GM21423 (cell line): Measurements from ENCODE around the gene TRIM28.
"Not testable (repeated sequence)": the region's sequence is repeated elsewhere in the genome, so short reads cannot be mapped to it uniquely, and the experiment has no call there.

Source experiments
- ATAC-seq: cut with Tn5 transposase; IDR thresholded peaks from one replicate; pipeline ENCODE4 v1.9.1; 2021; ENCODE audit warnings: mild to moderate bottlenecking, moderate library complexity; ENCODE audit not compliant: unreplicated experiment

TRIM28 gene

DNA sequence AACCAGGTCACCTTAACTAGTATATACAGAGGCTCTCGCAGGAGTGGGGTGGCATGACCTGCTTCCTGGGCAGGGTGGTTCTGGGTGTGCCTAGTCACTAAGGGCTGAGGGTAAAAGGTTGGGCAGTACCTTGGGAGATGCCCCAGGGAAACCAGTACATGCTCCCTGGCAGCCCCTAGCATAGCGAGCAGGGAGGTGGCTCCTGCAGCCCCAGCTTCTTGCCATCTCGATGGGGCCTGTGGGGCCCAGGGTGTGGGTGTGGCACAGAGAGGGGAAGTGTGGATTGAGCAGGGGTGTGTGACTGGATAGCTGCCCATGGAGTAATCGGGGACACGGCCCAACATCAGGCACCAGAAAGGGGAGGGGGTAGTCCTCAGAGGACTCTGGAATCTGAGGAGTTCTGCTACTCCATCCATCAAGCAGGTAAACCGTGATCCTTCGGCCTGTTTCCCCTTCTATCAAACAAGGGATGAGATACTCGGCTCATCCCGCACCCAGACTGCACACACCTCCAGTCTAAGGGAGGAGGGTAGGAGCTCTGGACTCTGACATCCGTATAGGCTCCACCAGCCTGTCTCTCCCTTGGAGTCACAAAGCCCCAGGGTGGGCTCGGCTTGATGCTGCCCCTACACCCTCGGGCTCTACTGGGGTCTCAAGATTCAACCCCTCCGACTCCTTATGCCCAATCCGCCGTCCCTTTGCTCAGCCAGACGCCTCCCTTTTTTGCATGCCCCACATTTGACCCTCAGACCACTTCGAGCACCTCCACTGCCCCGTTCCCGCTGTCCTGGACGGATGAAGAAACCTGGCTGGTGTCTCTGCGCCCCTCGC, 25.4 kb upstream of the TRIM28 start:
- no peak for ATAC-seq

GRCh38 chr19:58519087-58519354, 24.8 kb upstream of the TRIM28 start:
- ATAC-seq: no peak

DNA sequence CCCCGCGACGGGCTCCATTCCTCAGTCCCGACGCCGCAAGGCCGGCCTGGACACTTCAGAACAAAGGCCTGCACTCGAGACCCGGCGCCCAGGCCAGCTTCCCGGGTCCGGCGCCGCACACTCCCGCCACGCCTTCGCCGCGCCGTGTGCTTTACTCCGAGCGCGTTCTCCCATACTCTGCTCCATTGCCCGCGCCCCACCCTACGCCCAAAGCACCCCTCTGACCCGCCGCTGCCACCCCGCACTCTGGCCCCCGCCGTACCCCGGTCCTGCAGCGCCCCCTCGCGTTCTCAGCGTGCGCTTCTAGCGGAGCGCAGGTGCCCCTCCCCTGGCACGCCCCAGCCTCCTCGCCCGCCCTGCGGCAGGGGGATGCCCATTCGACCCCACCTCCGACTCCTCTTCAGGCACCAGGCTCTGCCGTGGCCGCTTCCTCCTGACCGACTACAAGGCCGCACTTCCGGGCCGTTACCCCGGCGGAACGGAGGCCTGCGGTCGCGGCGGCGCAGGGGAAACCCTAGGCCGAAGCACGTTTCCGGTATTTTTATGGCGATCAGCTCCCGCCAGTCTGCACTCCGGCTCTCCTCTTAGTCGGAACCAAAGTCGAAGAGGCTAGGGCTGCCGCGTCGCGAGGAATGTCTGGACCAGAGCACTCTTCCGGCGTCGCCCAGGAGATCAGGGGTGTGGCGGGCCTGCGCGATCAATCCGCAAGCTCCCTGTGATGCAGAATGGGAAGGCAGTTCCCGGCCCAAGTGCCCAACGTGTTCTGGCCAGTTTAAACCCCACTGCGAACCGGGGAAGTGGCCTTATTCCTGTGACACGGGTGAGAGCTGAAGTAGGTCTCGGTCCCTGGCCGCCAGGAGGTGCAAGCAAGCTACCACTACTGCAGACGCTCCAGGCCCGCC, 24.3 kb upstream of the TRIM28 start, which contains the start of gene ZBTB45:
Gene ZBTB45 (minus strand): TSS at position 456 of the 902 bp plus-strand sequence. CDS start 2,137 bp downstream, outside the sequence.
- ATAC-seq: peak; percentile 74

GRCh38 chr19:58520257-58520599, 23.6 kb upstream of the TRIM28 start:
- ATAC-seq: no peak

DNA sequence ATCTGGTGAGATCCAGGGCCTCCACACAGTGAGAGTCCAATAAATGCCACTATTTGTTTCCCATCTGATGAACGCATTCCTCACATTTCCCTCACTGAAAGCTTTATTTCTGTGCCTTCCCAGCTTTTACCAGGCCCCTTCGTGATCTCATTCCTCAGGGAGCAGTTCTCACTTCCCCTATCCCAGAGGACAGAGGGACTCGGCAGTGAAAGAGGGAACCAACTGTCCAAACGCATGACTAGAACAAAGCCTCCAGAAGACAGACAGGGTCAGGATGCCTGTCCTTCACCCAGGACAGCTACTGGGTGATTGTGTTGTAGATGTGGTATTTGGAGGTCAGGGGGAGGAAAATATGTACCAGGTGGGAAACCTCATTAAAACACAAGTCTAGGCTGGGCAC, 22.2 kb upstream of the TRIM28 start:
- no peak for ATAC-seq

DNA sequence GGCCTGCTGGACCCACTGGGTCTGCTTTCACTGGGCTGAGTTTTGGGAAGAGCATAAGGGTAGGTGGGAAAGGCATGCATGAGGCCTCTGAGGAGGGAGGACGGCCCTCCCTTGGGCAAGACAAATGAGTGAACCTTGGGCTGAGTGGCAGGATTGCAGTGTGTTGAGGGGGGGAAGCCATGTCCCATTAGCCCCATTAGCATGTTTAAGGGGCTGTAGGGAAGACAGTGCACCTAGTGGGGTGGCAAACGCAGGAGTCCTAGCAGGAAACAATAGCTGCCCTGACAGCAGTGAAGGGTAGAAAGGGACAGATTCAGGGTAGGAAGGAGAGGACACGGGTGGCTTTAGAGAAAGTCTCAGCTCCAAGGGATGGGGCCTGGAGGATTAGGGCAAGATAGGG, 21.2 kb upstream of the TRIM28 start:
- no peak for ATAC-seq

- ATAC-seq: no peak
These were observed 14.5 kb upstream of the TRIM28 start for GRCh38 chr19:58529405-58529804.

DNA sequence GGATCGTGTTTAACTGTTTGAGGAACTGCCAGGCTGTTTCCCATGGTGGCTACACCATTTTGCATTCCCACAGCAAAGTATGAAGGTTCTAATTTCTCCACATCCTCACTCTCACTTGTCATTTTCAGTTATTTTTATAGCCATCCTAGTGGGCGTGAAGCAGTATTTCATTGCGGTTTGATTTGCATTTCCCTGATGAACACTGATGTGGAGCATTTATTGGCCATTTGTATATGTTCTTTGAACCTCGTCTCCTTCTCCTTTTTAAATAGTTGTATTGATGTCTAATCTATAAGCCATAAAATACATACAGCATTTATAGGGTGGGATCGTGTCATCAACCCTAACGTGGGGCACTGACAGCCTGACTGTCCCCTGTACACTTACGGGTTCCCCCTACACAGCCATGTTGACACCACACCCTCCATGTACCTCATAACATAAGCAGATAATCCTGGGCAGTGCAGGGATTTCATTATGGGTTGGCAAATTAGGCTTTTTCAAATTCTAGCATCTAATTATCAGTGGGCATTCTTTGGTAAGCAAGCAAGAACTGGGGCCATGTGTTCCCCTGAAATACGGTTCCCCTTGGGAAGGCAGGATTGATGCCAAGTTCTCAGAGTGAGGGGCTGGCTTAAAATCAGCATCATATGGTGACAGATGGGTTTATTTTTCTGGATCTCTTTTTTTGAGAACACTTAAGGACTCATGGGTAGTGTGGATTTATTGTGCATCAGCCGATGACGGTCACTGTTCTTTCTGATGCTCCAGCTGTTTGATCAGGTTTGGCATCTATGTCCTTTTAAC, 12.6 kb upstream of the TRIM28 start:
- ATAC-seq: no peak

DNA sequence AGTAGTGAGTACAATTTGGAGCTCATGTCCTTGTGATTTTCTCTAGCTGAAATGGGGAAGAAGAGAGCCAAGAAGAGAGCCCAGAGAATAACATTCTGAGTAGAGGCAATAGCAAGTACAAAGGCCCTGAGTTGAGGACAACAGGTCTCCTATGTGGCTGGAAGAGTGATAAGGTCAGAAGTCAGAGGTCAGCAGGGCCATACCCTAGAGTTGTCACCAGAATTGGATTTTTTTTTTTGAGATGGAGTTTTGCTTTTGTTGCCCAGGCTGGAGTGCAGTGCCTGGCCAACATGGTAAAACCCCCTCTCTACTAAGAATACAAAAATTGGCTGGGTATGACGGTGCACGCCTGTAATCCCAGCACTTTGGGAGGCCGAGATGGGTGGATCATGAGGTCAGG, 8.0 kb upstream of the TRIM28 start:
- no peak for ATAC-seq

GRCh38 chr19:58536852-58537798, 6.7 kb upstream of the TRIM28 start:
- ATAC-seq: no peak

- no peak for ATAC-seq
These were observed 5.4 kb upstream of the TRIM28 start for GRCh38 chr19:58538257-58539168.

DNA sequence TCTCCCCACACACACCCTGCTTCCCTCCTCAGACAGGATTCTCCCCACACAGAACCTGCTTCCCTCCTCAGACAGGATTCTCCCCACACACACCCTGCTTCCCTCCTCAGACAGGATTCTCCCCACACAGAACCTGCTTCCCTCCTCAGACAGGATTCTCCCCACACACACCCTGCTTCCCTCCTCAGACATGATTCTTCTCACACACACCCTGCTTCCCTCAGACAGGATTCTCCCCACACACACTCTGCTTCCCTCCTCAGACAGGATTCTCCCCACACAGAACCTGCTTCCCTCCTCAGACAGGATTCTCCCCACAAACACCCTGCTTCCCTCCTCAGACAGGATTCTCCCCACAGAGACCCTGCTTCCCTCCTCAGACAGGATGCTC, 4.7 kb upstream of the TRIM28 start:
- not testable (repeated sequence) for ATAC-seq

- ATAC-seq: not testable (repeated sequence)
These were observed 1.1 kb upstream of the TRIM28 start for GRCh38 chr19:58542641-58543372.

GRCh38 chr19:58544591-58545285, 874 bp downstream of the TRIM28 start:
- ATAC-seq: peak; percentile 36

DNA sequence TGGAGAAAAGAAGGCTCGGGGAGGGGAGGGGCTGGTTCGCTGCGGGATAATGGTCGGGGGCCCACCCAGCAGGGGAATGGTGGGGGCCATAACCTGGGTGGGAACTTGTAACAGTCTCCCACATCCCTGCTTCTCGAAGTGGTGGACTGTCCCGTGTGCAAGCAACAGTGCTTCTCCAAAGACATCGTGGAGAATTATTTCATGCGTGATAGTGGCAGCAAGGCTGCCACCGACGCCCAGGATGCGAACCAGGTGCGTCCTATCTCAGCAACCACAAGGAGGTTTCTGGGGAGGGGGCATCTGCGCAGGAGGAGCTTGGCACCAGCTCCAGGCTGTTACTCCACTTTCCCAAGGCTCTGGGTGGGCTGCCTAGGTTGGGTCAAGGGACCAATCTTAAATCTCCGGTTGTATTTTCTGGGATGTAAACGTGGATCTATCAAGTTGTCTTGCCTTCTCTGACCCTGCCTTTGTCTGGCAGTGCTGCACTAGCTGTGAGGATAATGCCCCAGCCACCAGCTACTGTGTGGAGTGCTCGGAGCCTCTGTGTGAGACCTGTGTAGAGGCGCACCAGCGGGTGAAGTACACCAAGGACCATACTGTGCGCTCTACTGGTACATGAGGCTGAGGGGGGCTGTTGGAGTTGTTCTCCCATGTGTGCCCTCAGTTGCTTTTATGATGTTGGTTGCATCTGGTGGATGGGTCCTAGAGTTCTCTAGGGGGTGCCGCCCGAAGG, 1.6 kb downstream of the TRIM28 start:
- no peak for ATAC-seq

GRCh38 chr19:58546019-58546530, 2.2 kb downstream of the TRIM28 start:
- no peak for ATAC-seq
